D721Med (cell line): Measurements from ENCODE around the gene EIF4G3.
"Not testable (repeated sequence)": the region's sequence is repeated elsewhere in the genome, so short reads cannot be mapped to it uniquely, and the experiment has no call there.

Source experiments
- DNase-seq: peaks from one replicate; pipeline ENCODE4 v3.0.0; 2011; ENCODE audit warnings: low spot score; ENCODE audit not compliant: insufficient read length
- FAIRE-seq: peaks from 2 replicates; lab custom pipeline; 2011; peaks lifted over from hg19 to GRCh38; lab: Jason Lieb, UNC
- TF ChIP-seq, protein P1 (sequence below): IDR thresholded peaks from 2 replicates; pipeline ENCODE4 v1.5.1; 2012; ENCODE audit warnings: mild to moderate bottlenecking, control low read depth; ENCODE audit not compliant: insufficient read depth; ENCODE audit errors: missing control alignments

Gene EIF4G3

GRCh38 chr1:20868263-20868662 lies 308.4 kb downstream of the EIF4G3 start:
- TF ChIP-seq, protein P1, sequence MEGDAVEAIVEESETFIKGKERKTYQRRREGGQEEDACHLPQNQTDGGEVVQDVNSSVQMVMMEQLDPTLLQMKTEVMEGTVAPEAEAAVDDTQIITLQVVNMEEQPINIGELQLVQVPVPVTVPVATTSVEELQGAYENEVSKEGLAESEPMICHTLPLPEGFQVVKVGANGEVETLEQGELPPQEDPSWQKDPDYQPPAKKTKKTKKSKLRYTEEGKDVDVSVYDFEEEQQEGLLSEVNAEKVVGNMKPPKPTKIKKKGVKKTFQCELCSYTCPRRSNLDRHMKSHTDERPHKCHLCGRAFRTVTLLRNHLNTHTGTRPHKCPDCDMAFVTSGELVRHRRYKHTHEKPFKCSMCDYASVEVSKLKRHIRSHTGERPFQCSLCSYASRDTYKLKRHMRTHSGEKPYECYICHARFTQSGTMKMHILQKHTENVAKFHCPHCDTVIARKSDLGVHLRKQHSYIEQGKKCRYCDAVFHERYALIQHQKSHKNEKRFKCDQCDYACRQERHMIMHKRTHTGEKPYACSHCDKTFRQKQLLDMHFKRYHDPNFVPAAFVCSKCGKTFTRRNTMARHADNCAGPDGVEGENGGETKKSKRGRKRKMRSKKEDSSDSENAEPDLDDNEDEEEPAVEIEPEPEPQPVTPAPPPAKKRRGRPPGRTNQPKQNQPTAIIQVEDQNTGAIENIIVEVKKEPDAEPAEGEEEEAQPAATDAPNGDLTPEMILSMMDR = no peak

DNA sequence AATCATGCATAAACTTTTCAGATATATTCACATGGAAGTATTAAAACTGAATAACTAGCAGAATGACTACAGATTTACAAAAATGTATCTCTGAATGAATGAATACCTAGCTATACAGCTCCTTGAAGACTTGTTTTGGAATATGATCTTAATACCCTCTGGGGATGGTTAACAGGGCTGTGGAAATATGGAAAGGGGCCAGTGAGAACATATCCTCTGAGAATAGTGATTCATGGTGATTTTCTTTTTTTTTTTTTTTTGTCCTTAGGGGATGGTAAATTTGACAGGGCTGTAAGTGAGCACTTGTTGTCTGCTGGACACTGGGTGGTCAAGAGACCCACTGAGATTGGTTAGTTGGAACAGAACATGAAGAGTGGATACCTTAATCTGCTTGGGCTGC lies 308.9 kb downstream of the EIF4G3 start:
- FAIRE-seq (no peak), DNase-seq (no peak)
- TF ChIP-seq, protein P1 = no peak

More at GRCh38 chr1:20868263-20868662, 308.4 kb downstream of the EIF4G3 start:
- DNase-seq (no peak), FAIRE-seq (no peak)

DNA sequence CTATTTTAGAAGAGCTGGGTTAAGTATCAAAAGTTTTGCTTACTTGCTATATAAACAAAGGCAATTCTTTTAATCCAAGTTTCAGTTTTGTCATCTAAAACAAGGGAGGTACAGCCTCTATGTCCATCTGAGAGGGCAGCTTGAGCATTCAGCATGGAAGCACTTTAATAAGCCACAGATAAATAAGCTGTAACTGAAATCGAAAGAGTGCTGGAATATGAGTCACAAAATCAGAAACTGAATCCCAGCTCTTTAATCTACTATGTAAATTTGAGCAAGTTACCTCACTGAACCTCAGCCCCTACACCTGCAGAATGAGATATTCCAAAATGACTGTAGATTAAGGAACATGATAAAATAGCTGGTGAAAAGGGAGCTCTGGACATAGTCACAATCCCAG lies 309.6 kb downstream of the EIF4G3 start:
- DNase-seq (no peak), FAIRE-seq (no peak)
- TF ChIP-seq, protein P1 = no peak

DNA sequence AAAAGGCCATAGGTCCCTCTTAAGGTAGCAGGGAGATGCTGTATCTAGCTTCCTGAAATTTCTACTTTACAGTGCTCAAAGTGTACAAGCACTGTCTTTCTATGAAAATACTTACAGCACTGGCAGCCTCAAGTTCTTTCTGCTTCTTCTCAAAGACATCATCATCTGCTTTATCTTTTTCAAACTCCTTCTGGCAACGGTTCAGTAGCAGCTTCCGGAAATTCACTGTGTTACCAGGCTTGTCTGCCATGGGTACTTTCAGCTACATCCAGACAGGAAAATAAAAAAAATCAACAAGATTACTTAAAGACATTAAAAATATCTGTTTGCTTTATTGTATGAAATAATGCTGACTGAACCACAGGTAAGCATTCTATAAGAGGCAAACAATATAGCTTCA lies 311.7 kb downstream of the EIF4G3 start:
- TF ChIP-seq, protein P1 = no peak
- no peak for FAIRE-seq

DNA sequence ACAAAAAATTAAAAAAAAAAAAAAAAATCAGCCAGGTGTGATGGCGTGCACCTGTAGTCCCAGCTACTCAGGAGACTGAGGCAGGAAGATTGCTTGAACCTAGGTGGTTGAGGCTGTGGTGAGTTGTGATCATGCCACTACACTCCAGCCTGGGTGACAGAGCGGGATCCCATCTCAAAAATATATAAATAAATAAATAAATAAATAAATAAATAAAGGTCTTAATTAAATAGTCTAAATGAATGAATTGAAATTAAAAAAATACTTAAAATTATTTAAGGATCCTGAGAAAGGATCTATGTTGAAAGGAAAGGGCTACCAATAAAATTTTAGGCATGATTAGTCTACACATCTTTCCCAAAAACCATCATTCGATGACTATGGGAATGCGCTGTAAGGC lies 322.2 kb downstream of the EIF4G3 start:
- TF ChIP-seq, protein P1 = no peak
- no peak for DNase-seq
- no peak for FAIRE-seq

More for the DNA sequence above, 311.7 kb downstream of the EIF4G3 start:
- no peak for DNase-seq

- FAIRE-seq, DNase-seq: not testable (repeated sequence)
Observed at GRCh38 chr1:20851791-20852190, 324.9 kb downstream of the EIF4G3 start.

GRCh38 chr1:20850021-20850420 lies 326.7 kb downstream of the EIF4G3 start:
- TF ChIP-seq, protein P1 = no peak
- no peak for FAIRE-seq
- DNase-seq = no peak

GRCh38 chr1:20849100-20849499 lies 327.6 kb downstream of the EIF4G3 start:
- DNase-seq (no peak), FAIRE-seq (no peak)
- TF ChIP-seq, protein P1 = no peak
